Measurements from ENCODE around the gene NFATC1.
"Not testable (repeated sequence)": the region's sequence is repeated elsewhere in the genome, so short reads cannot be mapped to it uniquely, and the experiment has no call there.

The NFATC1 gene

DNA sequence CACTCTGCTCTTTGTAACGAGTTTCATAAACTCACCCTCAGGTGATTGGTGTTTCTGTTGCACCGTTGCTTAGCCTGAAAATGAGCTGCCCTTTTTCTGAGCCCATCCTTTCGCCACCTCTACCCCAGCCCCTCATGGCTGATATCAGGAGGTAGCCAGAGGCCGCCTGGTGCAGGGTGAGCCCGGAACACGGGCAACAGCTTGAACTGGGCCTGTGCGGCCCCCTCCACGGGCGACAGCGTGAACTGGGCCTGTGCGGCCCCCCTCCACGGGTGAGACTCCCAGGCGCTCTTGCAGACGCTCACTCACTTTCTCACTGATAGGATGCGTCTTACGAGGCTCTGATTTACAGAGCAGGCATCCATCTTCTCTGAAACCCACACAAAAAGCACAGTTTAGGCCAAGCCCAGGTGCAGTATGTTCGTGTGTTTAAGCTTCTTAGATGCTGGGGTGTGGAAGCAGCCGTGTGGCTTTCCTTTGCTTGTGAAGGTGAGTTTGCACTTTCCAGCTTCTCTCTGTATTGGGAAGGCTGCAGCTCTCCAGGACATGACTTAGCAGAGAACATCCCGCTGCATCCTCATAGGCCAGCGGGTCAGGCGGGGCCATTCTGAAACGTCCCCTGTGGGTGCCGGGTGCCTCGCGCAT is 83.5 kb downstream of the NFATC1 start:
- no peak for DNase-seq

DNA sequence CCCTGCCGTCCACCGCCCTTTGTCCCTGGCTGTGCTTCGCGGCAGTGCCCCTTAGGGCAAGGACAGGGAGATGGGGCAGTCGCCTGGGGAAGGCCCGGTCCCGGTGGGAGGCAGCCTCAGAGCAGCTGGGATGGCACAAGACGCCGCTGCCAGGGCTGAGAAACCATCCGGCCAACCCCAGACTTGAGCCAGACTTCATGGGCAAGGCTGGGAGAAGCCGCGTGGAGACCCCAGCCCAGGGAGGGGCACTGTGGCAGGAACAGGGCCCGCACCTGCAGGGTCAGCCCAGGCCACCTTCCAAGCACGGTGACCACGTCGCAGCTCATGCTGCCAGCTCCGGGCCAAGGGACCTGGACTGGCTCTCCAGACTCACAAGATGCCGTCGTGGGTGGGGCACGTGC is 84.0 kb downstream of the NFATC1 start:
- no peak for DNase-seq

DNA sequence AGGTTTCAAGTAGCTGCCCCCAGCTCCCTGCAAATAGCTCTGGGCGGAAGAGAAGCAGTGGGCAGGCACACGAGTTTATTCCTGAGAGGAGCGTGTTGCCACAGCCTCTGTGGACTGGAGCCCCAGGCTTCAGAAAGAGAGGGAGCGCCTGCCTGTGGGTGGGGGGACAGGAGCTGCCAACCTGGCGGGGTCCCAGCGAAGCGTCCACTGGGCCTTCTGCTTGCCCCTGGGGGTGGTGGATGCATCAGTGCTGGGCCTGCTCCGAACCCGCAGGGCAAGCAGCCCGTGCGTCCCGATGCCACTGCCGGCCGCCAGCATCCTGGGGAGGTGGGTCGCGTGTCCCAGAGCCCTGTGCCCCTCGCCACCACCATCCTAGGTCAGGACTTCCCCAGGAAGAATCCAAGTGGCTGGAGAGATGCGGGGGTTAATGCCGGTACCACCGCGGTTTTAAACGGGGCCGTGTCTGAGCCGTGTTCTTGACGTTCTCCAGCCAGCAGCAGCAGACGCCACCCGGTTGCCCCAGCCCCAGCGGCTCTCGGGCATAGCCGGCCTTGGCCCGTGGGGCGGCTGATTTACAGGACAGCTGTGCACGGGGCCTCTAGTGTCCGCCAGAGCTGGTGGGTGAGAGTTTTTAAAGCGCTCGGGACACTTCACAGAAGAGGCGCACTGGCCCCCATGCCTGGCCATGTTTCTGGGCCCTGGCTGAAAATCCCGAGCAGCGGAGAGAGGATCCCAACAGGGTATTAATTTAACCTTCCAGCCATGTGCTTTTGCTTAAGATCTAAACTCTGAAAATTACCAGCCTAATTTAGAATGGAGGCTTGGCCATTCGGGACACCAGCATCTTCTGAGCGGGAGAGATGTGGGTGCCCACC is 84.7 kb downstream of the NFATC1 start:
- DNase-seq = no peak

- no peak for DNase-seq
Measured at GRCh38 chr18:79481046-79481790, 85.5 kb downstream of the NFATC1 start.

GRCh38 chr18:79483393-79483792 is 87.7 kb downstream of the NFATC1 start:
- not testable (repeated sequence) for DNase-seq

- DNase-seq = no peak
Measured at GRCh38 chr18:79483971-79484491, 88.3 kb downstream of the NFATC1 start.

DNA sequence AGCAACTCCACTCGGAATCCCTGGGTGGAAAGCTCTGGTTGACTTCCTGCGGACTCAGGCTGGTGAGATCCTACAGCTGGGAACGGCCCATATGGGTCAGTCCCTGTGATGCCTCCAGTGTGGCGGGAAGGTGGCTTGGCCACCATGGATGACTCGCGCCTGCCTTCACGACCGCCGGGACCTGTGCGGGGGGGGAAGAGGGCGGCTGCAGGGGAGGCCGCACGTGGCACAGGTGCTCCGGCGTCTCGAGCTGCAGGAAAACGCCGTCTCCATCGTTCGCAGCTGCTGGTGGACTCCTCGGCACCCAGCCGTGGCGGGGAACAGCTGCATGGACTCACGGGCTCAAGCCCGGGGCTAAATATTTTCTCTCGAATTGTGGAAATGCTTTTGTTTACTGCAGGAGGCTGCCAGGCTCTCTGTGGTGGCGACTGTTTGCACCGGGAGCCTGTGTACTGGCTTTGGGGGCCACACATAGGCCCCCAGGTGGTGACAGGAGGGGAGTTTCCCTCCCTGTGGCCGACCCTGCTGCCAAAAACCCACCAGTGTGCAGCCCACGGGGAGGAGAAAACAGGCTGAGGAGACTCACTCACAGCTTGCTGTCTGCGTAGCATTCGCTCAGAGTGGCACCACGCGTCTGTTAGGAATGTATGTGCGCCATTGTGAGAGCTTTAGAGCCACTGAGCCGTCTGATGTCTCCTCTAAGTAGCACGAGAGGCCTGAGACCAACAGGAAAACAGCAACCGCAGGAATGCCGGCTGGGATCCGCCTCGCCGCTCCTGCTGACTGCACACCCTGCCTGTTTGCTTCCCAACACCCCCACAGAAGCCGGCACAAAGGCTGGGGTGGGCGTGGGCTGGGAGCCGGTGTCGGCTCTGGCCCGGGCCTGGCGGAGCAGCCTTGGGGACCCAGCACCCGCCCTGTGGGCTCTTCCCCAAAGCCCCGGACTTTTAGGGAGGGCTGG is 89.2 kb downstream of the NFATC1 start:
- peak; percentile 78 for DNase-seq

- DNase-seq = peak; percentile 71
Measured at GRCh38 chr18:79485788-79486355, 90.1 kb downstream of the NFATC1 start.

GRCh38 chr18:79486356-79487182 is 90.8 kb downstream of the NFATC1 start:
- no peak for DNase-seq

DNA sequence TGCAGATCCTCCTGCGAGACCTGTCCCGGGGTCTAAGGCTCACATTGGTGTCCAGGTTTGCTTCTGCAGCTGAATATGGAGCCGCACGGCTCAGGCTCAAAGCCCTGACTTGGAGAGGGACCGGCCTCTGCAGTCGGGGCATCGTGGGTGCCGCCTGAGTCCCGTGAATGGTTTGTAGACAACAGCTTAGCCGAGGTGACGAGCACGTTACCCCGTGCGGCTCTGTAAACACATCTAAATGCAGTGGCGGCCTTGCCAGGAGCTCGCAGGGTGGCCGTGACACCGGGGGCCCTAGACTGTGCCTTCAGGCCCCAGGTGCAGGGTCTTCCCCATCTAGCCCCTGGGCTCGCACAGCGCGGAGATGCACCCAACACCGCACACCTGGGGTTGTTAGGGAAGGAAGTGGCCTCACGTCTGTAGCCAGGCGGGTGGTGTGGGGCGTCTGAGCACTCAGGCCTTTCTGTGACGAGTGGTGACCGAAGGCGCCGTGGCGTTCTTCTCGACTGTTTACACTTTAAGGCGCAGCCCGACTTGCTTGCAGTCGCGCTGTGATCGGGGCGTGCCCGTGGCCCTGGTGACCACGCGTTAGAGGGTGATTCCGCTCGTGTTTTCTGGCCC is 91.6 kb downstream of the NFATC1 start:
- no peak for DNase-seq

GRCh38 chr18:79487801-79488201 is 92.1 kb downstream of the NFATC1 start:
- no peak for DNase-seq

DNA sequence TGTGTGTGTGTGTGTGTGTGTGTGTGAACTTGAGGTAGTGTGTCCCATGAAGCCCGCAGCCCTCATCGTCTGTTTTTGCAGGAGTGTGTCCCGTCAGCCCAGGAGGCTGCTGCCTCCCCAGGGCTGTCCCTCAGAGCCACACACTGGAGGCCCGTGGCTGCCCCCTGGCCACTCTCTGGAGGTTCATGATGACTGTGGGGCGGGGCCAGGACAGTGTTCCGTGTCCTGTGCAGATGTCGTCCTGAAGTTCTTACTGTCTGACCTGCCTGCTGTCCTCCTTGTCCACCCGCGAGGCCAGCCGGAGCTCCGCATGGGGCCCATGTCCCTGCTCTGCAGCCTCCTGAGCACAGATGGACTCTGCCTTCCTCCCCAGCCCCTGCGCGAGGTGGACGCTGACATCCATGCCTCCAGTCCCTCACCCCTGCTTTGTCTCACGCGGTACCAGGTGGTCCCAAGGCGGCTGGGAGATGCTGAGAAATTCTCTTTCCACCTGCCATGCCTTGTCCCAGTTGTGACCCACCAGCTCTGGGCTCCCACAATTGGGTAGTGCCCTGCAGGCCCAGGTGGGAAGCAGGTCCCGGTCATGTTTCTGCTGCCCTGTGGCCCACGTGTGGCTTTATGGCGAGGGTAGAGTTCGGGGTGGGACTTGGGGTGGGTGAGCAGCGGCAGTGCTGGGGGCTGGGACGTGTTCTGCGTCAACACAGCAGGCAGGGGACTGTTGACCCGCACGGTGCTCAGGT is 92.8 kb downstream of the NFATC1 start:
- DNase-seq = no peak

DNA sequence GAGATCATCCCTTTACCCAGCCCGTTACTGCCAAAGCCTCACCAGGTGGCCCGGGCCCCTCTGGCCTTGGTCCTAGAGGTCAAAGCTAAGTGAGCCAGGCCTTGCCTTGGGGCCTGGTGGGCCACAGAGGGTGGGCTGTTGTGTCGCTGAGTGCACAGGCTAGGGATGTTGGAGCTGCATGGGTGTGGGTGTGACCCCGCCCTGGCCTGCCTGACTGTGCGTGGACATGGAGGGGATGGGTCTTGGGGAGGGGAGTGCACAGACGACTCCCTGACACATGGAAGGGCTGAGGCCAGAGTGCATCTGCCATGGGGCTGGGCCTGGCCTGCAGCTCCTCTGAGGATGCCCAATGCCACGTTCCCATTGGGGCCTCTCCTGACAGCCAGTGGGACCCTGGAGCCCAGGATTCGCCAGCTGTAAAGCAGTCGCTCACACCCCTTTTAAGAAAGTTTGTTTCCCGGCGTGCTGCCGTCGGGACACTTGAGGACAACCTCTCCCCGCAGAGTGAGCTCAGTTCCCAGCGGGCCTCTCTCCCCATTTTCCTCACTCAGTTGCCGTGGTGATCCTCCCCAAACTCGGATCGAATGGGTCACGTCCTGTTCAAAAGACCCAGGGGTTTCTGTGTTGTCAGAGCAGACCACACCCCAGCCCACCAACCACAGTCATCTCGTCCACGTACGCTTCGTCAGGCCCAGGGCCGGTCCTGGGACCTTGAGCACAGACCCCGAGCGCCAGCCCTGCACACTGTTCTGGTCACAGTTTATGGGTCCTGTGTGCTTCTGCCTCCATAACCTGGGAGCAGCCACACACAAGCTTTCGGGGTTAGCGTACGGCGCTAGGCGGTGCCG is 93.5 kb downstream of the NFATC1 start:
- DNase-seq = no peak

- DNase-seq = no peak
Measured at GRCh38 chr18:79489899-79490625, 94.3 kb downstream of the NFATC1 start.

- DNase-seq = no peak
Measured at GRCh38 chr18:79490626-79491041, 94.9 kb downstream of the NFATC1 start.

GRCh38 chr18:79491081-79491551 is 95.4 kb downstream of the NFATC1 start:
- DNase-seq = no peak

- DNase-seq = no peak
Measured at GRCh38 chr18:79493211-79493800, 97.6 kb downstream of the NFATC1 start.

Measured in eye (tissue), 1 donor.